HG03460 (cell line): ENCODE data around the gene NPIPB12.
"Not testable (repeated sequence)": the region's sequence is repeated elsewhere in the genome, so short reads cannot be mapped to it uniquely, and the experiment has no call there.

Source experiments
- ATAC-seq: cut with Tn5 transposase; IDR thresholded peaks from one replicate; pipeline ENCODE4 v1.9.1; 2021; ENCODE audit not compliant: unreplicated experiment

Gene NPIPB12

DNA sequence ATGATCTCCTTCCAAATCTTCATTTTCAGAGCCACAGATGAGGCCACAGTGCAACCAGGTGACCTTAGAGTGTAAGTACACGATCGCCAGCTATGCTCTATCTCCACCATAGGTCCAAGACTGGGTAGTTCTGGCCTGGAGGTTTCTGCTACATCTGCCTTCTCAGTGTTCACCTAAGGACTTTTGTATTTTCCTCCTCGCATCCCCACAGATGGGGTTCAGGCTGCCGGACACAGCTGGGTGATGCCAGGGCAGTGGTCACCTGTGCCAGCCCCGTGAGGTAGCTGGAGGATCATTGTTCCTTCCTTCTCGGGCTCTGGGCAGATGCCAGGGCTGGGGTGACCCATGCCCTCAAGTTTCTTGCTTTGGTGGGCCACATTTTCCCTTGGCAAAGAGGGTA lies at the start of gene NPIPB12:
Gene NPIPB12, minus strand, starts transcription at position 101 of the 400 bp plus-strand sequence.
- not testable (repeated sequence) for ATAC-seq

DNA sequence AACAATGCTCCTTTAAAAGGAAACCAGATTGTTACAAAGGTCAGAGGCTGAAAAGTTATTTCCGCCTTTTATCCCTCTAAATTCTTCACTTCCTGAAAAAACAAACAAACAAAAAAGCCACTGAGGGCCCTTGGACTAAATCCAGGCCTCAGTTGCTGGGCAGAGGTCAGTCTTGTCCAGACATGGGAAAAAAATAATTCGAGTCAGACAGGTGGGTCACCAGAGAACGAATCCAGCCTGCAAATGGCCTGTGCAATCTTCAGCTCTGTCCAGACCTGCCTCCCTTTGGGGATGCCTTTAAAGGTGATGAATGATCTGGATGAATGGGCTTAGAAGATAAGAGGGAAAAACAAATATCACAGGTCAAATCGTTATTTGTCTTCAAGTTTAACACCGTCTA lies 15.3 kb upstream of the NPIPB12 start:
- ATAC-seq, result not testable (repeated sequence)

- ATAC-seq, result not testable (repeated sequence)
These were observed 23.9 kb downstream of the NPIPB12 start for GRCh38 chr16:29482276-29482675.

DNA sequence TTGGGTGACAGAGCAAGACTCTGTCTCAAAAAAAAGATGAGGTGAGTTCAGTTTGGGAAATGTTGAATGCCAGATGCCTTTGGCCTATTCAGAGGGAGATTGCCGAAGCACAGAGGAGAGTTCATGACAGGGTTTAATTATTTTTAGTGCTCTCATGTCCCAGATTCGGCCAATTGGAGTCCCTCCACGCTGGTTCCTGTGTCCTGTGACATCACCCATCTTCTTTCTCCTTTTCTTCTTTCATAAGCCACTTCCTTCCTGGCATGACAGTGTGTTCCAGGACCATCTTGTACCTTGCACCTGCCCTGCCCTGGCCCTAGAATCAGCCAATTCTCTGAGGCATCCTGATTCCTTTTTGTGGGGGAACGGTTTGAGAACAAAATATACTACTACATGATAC lies 34.1 kb downstream of the NPIPB12 start:
- ATAC-seq, result not testable (repeated sequence)

DNA sequence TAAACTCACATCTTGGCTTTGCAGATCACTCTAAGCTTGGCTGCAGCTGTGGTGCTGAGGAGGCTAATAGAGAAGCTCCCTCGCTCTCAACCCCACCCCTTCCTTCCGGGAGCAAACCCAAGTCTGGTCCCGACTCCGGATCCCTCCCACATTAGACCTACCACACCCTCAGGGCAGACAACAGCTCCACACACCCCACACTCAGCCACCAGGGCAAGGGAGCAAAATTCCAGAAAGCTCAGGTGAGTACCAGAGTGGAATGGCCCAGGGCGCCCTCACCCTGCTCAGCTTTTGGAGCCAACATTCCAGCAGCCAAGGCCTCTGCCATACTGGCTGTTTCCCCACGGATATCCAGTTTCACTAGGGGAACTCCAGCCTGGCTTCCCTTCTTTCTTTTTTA lies 36.5 kb downstream of the NPIPB12 start:
- ATAC-seq, result not testable (repeated sequence)

DNA sequence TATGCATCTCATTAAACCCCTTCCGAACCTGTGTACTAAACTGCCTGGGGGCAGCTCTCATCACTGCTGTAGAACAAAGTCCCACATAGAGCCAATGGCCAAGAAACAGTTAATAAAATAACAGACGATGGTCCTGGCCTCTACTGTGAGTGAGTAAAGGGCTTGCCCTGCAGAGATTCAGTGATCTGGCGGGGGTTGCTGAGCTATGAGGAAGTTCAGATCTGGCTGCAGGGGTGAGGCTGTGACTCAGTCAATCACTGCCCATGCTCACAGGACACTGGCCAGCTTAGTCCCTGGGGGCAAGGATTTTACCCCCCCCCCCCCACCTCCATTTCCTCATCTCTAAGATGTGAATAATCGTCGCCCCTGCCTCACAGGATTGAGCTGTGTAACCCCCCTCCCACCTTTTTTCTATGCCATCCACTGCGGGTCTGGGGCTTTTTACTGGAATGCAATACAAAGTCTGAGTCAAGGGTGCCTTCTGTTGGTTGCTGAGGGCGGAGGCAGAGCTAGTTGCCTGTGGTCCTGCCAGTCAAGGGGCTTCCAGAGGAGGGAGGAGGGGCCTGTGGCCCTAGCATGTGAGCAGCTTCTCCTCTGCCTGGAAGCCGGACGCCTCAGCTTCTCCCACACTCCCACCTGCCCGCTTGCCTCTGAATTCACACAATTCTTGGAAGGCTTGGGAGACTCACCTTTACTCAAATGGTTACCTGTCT lies 38.4 kb downstream of the NPIPB12 start:
- ATAC-seq, result not testable (repeated sequence)

- not testable (repeated sequence) for ATAC-seq
These were observed 39.3 kb downstream of the NPIPB12 start for GRCh38 chr16:29466904-29467303.

GRCh38 chr16:29465985-29466824 lies 40.0 kb downstream of the NPIPB12 start:
- not testable (repeated sequence) for ATAC-seq

DNA sequence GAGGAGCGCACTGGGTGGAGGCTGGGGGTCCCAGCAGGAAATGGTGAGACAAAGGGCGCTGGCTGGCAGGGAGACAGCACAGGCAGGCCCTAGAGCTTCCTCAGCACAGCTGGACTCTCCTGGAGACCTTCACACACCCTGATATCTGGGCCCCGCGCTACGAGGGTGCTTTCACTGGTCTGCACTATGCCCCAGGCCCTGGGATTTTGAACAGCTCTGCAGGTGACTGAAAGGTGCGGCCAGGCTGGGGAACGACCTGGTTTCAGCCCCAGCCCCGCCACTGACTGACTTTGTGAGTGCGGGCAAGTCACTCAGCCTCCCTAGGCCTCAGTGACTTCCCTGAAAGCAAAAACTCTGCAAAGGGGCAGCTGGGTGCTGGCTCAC lies 45.6 kb downstream of the NPIPB12 start:
- not testable (repeated sequence) for ATAC-seq

DNA sequence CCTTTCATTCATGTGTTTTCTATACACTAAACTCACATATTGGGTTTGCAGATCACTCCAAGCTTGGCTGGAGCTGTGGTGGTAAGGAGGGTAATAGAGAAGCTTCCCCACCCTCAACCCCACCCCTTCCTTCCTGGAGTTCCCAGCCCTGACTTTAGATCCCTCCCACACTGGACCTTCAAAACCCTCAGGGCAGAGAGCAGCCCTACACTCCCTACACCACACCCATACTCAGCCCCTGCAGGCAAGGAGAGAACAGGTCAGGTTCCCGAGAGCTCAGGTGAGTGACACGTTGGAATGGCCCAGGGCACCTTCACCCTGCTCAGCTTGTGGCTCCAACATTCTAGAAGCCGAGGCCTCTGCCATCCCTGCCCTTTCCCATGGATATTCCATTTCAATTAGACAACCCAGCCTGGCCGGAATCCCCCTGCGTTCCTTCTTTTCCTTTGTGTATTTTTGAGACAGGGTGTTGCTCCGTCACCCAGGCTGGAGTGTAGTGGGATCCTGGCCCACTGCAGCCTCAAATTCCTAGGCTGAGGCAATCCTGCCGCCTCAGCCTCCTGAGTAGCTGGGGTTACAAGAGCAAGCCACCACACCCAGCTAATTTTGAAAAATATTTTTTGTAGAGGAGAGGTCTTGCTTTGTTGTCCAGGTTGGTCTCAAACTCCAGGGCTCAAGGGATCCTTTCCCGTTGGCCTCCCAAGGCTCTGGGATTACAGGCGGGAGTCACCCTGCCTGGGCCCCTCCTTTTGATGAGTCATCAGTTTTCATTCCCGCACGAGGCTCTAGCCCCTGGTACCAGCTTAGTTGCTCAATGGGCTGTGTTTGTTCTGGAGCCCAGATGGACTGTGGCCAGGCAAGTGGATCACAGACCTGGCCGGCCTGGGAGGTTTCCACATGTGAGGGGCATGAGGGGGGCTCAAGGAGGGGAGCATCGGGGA lies 46.2 kb downstream of the NPIPB12 start, which contains the start of gene SULT1A4:
Gene SULT1A4, plus strand, starts transcription at position 208 of the 941 bp plus-strand sequence. CDS start 1,473 bp downstream, outside the sequence.
- ATAC-seq, result not testable (repeated sequence)

GRCh38 chr16:29457660-29458059 lies 48.5 kb downstream of the NPIPB12 start:
- ATAC-seq, result not testable (repeated sequence)

DNA sequence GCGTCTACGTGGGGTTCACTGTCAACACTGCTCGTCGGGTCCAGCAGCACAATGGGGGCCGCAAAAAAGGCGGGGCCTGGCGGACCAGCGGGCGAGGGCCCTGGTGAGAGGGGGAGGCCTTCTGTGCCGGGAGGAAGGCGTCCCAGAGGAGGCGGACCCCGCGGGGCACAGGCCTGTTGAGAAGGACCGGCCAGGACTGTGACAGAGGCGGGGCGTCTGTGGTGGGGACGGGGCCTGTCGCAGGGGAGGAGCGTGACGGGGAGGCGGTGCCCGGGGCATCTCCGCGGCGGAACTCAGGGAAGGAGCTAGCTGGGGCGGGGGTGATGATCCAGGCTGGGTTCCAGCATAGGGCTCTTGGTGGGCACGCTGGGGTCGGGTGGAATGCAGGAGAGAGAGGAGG lies 51.4 kb downstream of the NPIPB12 start:
- peak; percentile 61 for ATAC-seq

DNA sequence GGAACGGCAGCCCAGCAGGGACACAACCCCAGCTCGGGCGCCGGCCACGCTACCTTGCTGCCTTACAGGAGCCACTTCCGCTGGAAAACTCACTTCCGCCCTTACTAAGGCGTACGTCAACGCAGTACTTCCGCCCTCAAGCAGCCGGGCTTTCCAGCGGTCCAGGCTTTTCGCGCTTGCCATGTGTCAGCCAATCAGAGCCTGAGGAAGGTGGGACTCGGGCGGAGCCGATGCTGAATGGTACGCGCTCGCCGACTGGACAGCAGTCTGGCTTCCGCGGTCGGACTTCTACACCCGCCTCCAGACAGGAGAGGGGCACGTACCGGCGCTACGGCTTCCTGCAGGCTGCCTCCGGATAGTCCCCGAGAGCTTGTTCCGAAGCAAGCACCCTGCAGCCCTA lies 51.9 kb downstream of the NPIPB12 start, which contains the start of the genes BOLA2 and SLX1B:
Gene BOLA2, minus strand, starts transcription at position 83 of the 400 bp plus-strand sequence. CDS start 98 bp downstream, outside the sequence.
Gene SLX1B, plus strand, starts transcription at position 265 of the 400 bp plus-strand sequence.
- ATAC-seq, result peak; percentile 83

DNA sequence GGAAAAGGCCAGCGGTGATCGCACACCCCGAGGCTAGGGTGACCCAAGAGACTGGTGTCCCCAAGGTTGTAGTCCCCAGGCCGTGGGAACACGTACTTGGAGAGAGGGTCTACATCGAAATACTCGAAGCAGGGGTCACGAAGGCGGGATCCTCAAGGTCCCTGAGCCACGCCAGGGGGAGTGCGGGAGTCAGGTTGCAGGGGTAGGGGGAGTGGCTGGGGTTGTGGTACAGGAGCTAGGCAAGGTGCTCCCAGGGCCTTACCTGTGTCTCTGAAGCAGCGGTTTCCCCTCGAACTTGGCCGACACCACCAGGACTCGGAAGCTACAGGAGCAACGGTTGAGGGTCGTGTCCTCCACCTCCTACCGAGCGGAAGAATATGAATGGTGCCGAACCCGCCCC lies 52.5 kb downstream of the NPIPB12 start:
- peak; percentile 12 for ATAC-seq
